Measurements from ENCODE around the gene PLK5.

PLK5 gene

GRCh38 chr19:1540365-1540925 is 16.6 kb downstream of the PLK5 start:
- no peaks in the 10 kb centered on the region for H3K36me3 ChIP-seq (ENCODE audit: control insufficient read depth, insufficient read depth, low read length)
- H3K4me1 ChIP-seq (ENCODE audit: control insufficient read depth, insufficient read depth, low read length): no peaks in the 10 kb centered on the region
- no peaks in the 10 kb centered on the region for H3K9me3 ChIP-seq (ENCODE audit: control insufficient read depth, low read length)
- H3K27me3 ChIP-seq (ENCODE audit: control insufficient read depth, insufficient read depth, low read length): peaks cover 7% of the 10 kb centered on the region
- H3K4me3 ChIP-seq (ENCODE audit: low read length): no peak overlapping the region
- H3K9ac ChIP-seq (ENCODE audit: low read length): no peak overlapping the region

GRCh38 chr19:1549332-1549945 is 25.6 kb downstream of the PLK5 start:
- Histone ChIP-seq H3K9ac (ENCODE audit: low read length) (no peak overlapping the region), H3K36me3 (ENCODE audit: control insufficient read depth, insufficient read depth, low read length) (no peaks in the 10 kb centered on the region), H3K27me3 (ENCODE audit: control insufficient read depth, insufficient read depth, low read length) (peaks cover 7% of the 10 kb centered on the region), H3K4me3 (ENCODE audit: low read length) (no peak overlapping the region), H3K4me1 (ENCODE audit: control insufficient read depth, insufficient read depth, low read length) (peaks cover 4% of the 10 kb centered on the region), H3K9me3 (ENCODE audit: control insufficient read depth, low read length) (no peaks in the 10 kb centered on the region)

- Histone ChIP-seq H3K4me3 (ENCODE audit: low read length) (no peak overlapping the region), H3K36me3 (ENCODE audit: control insufficient read depth, insufficient read depth, low read length) (no peaks in the 10 kb centered on the region), H3K9ac (ENCODE audit: low read length) (no peak overlapping the region), H3K27me3 (ENCODE audit: control insufficient read depth, insufficient read depth, low read length) (peaks cover under 1% of the 10 kb centered on the region), H3K9me3 (ENCODE audit: control insufficient read depth, low read length) (no peaks in the 10 kb centered on the region), H3K4me1 (ENCODE audit: control insufficient read depth, insufficient read depth, low read length) (no peaks in the 10 kb centered on the region)
Observed at GRCh38 chr19:1551068-1552040, 27.5 kb downstream of the PLK5 start.

- no peaks in the 10 kb centered on the region for H3K27me3 ChIP-seq (ENCODE audit: control insufficient read depth, insufficient read depth, low read length)
- H3K4me3 ChIP-seq (ENCODE audit: low read length): no peak overlapping the region
- H3K36me3 ChIP-seq (ENCODE audit: control insufficient read depth, insufficient read depth, low read length): no peaks in the 10 kb centered on the region
- no peaks in the 10 kb centered on the region for H3K9me3 ChIP-seq (ENCODE audit: control insufficient read depth, low read length)
- no peaks in the 10 kb centered on the region for H3K4me1 ChIP-seq (ENCODE audit: control insufficient read depth, insufficient read depth, low read length)
- no peak overlapping the region for H3K9ac ChIP-seq (ENCODE audit: low read length)
Observed at GRCh38 chr19:1553415-1553814, 29.5 kb downstream of the PLK5 start.

GRCh38 chr19:1554968-1555367 is 31.1 kb downstream of the PLK5 start:
- Histone ChIP-seq H3K4me3 (ENCODE audit: low read length) (no peak overlapping the region), H3K9me3 (ENCODE audit: control insufficient read depth, low read length) (no peaks in the 10 kb centered on the region), H3K4me1 (ENCODE audit: control insufficient read depth, insufficient read depth, low read length) (no peaks in the 10 kb centered on the region), H3K9ac (ENCODE audit: low read length) (no peak overlapping the region), H3K36me3 (ENCODE audit: control insufficient read depth, insufficient read depth, low read length) (no peaks in the 10 kb centered on the region), H3K27me3 (ENCODE audit: control insufficient read depth, insufficient read depth, low read length) (no peaks in the 10 kb centered on the region)

GRCh38 chr19:1555487-1556389 is 31.9 kb downstream of the PLK5 start:
- Histone ChIP-seq H3K4me1 (ENCODE audit: control insufficient read depth, insufficient read depth, low read length) (no peaks in the 10 kb centered on the region), H3K4me3 (ENCODE audit: low read length) (no peak overlapping the region), H3K27me3 (ENCODE audit: control insufficient read depth, insufficient read depth, low read length) (no peaks in the 10 kb centered on the region), H3K9ac (ENCODE audit: low read length) (no peak overlapping the region), H3K36me3 (ENCODE audit: control insufficient read depth, insufficient read depth, low read length) (no peaks in the 10 kb centered on the region), H3K9me3 (ENCODE audit: control insufficient read depth, low read length) (no peaks in the 10 kb centered on the region)

- H3K9ac ChIP-seq (ENCODE audit: low read length): no peak overlapping the region
- no peaks in the 10 kb centered on the region for H3K36me3 ChIP-seq (ENCODE audit: control insufficient read depth, insufficient read depth, low read length)
- no peaks in the 10 kb centered on the region for H3K9me3 ChIP-seq (ENCODE audit: control insufficient read depth, low read length)
- no peak overlapping the region for H3K4me3 ChIP-seq (ENCODE audit: low read length)
- no peaks in the 10 kb centered on the region for H3K4me1 ChIP-seq (ENCODE audit: control insufficient read depth, insufficient read depth, low read length)
- H3K27me3 ChIP-seq (ENCODE audit: control insufficient read depth, insufficient read depth, low read length): no peaks in the 10 kb centered on the region
Observed at GRCh38 chr19:1556390-1557070, 32.7 kb downstream of the PLK5 start.

- H3K9me3 ChIP-seq (ENCODE audit: control insufficient read depth, low read length): no peaks in the 10 kb centered on the region
- no peak overlapping the region for H3K9ac ChIP-seq (ENCODE audit: low read length)
- H3K36me3 ChIP-seq (ENCODE audit: control insufficient read depth, insufficient read depth, low read length): no peaks in the 10 kb centered on the region
- no peaks in the 10 kb centered on the region for H3K27me3 ChIP-seq (ENCODE audit: control insufficient read depth, insufficient read depth, low read length)
- H3K4me1 ChIP-seq (ENCODE audit: control insufficient read depth, insufficient read depth, low read length): no peaks in the 10 kb centered on the region
- no peak overlapping the region for H3K4me3 ChIP-seq (ENCODE audit: low read length)
Observed at GRCh38 chr19:1558552-1558951, 34.7 kb downstream of the PLK5 start.

GRCh38 chr19:1560286-1560882 is 36.5 kb downstream of the PLK5 start:
- Histone ChIP-seq H3K36me3 (ENCODE audit: control insufficient read depth, insufficient read depth, low read length) (no peaks in the 10 kb centered on the region), H3K27me3 (ENCODE audit: control insufficient read depth, insufficient read depth, low read length) (no peaks in the 10 kb centered on the region), H3K9ac (ENCODE audit: low read length) (no peak overlapping the region), H3K9me3 (ENCODE audit: control insufficient read depth, low read length) (no peaks in the 10 kb centered on the region), H3K4me3 (ENCODE audit: low read length) (no peak overlapping the region), H3K4me1 (ENCODE audit: control insufficient read depth, insufficient read depth, low read length) (no peaks in the 10 kb centered on the region)

- no peak overlapping the region for H3K9ac ChIP-seq (ENCODE audit: low read length)
- H3K4me3 ChIP-seq (ENCODE audit: low read length): no peak overlapping the region
- H3K36me3 ChIP-seq (ENCODE audit: control insufficient read depth, insufficient read depth, low read length): no peaks in the 10 kb centered on the region
Observed at GRCh38 chr19:1561236-1561842, 37.5 kb downstream of the PLK5 start.

GRCh38 chr19:1563251-1563650 is 39.4 kb downstream of the PLK5 start:
- H3K9me3 ChIP-seq (ENCODE audit: control insufficient read depth, low read length): no peaks in the 10 kb centered on the region
- no peaks in the 10 kb centered on the region for H3K36me3 ChIP-seq (ENCODE audit: control insufficient read depth, insufficient read depth, low read length)
- H3K9ac ChIP-seq (ENCODE audit: low read length): no peak overlapping the region
- H3K4me1 ChIP-seq (ENCODE audit: control insufficient read depth, insufficient read depth, low read length): no peaks in the 10 kb centered on the region
- H3K27me3 ChIP-seq (ENCODE audit: control insufficient read depth, insufficient read depth, low read length): no peaks in the 10 kb centered on the region
- no peak overlapping the region for H3K4me3 ChIP-seq (ENCODE audit: low read length)

More at GRCh38 chr19:1561236-1561842, 37.5 kb downstream of the PLK5 start:
- H3K9me3 ChIP-seq (ENCODE audit: control insufficient read depth, low read length): no peaks in the 10 kb centered on the region
- no peaks in the 10 kb centered on the region for H3K27me3 ChIP-seq (ENCODE audit: control insufficient read depth, insufficient read depth, low read length)
- H3K4me1 ChIP-seq (ENCODE audit: control insufficient read depth, insufficient read depth, low read length): no peaks in the 10 kb centered on the region
